Adrenal gland (tissue), 5 donors: ENCODE results near the gene SSB.

Experiments used
- POLR2A ChIP-seq, 2 donors: fragments of 450-650 bp; IDR thresholded peaks; one replicate each; pipeline ENCODE4 v1.6.1; 2017; ENCODE audit warnings: antibody characterized with exemption in 2 of 2, mild to moderate bottlenecking in 2 of 2, moderate library complexity in 1 of 2
- TF ChIP-seq, protein P1 (sequence below), 6 experiments: fragments of 450-650 bp in 4 of 6; fragments of 200-600 bp in 2 of 6; sonication (generic) in 1 of 6; IDR thresholded peaks; 1 replicate in 5 of 6; 2 replicates in 1 of 6; pipeline versions ENCODE4 v1.5.1 to v1.8.0; 2016 to 2021; ENCODE audit warnings: antibody characterized with exemption in 6 of 6, mild to moderate bottlenecking in 2 of 6, moderate library complexity in 1 of 6
- donor health status: DM: no; HTN: no; CAD: no.

DNA sequence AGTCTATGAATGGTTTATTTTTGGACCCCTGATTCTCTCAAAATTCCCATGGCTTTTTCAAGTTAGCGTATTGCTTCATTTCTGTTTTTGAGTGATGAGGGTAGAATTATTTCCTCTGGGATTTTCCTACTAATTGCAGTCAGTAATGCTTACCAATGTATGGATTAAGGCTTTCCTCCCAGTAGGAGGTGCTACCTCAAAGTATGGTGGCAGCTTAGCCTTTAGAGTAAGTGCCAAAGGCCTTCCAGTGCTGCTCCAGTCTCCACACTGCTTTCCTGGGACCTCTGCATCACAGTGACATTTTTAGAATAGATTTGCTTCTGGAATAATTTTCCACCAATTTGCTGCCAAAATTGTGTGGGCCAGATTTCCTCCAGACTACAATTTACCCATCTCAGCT is 16.2 kb upstream of the SSB start:
- TF ChIP-seq, protein P1, sequence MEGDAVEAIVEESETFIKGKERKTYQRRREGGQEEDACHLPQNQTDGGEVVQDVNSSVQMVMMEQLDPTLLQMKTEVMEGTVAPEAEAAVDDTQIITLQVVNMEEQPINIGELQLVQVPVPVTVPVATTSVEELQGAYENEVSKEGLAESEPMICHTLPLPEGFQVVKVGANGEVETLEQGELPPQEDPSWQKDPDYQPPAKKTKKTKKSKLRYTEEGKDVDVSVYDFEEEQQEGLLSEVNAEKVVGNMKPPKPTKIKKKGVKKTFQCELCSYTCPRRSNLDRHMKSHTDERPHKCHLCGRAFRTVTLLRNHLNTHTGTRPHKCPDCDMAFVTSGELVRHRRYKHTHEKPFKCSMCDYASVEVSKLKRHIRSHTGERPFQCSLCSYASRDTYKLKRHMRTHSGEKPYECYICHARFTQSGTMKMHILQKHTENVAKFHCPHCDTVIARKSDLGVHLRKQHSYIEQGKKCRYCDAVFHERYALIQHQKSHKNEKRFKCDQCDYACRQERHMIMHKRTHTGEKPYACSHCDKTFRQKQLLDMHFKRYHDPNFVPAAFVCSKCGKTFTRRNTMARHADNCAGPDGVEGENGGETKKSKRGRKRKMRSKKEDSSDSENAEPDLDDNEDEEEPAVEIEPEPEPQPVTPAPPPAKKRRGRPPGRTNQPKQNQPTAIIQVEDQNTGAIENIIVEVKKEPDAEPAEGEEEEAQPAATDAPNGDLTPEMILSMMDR (IDR thresholded peaks at IDR 0.05) = no peak
- no peak for TF ChIP-seq POLR2A (IDR thresholded peaks at IDR 0.05)
